Measurements from ENCODE around the gene EBP. TPM values are rescaled to one million over a fixed set of nuclear protein-coding genes. Genes with fewer than 3 reads are reported as not detected.

EBP gene
- total and polyA plus RNA-seq, 9 of the 15 experiments (the other 6 are each of a cell fraction or from before 2014, with no cell fraction given): 228 to 987 (median 274) TPM

- TF ChIP-seq RERE (CRISPR knock-in tag; IDR thresholded peaks at IDR 0.05; ENCODE audit: borderline replicate concordance) (no peak), FOXP1 (CRISPR knock-in tag; IDR thresholded peaks at IDR 0.05) (no peak), SRSF1 (IDR thresholded peaks at IDR 0.05; ENCODE audit: low read depth, low read length) (no peak), GATA2 (CRISPR knock-in tag; IDR thresholded peaks at IDR 0.05) (no peak), CXXC5 (CRISPR knock-in tag; IDR thresholded peaks at IDR 0.05) (peak; percentile 67; the same call in 1 of the 2 replicates), PRMT5 (CRISPR knock-in tag; IDR thresholded peaks at IDR 0.05) (no peak), SMARCA5 (IDR thresholded peaks at IDR 0.05) (peak; percentile 82; the same call in 1 of the 2 replicates), ZNF408 (CRISPR knock-in tag; IDR thresholded peaks at IDR 0.05; ENCODE audit: low read depth) (no peak), EGR1 (conservative IDR thresholded peaks at IDR 0.05) (peak; percentile 53), RBM25 (IDR thresholded peaks at IDR 0.05; ENCODE audit: low read depth, low read length, severe bottlenecking) (peak; percentile 31), FOXK2 (conservative IDR thresholded peaks at IDR 0.05 in 1 of 2, IDR thresholded peaks at IDR 0.05 in 1 of 2; ENCODE audit: low read depth in 2 of 2) (peak; percentile 87), CAMTA2 (CRISPR knock-in tag; conservative IDR thresholded peaks at IDR 0.05) (no peak), SIX5 (IDR thresholded peaks at IDR 0.05; ENCODE audit: borderline replicate concordance in 1 of 2, insufficient read depth in 1 of 2, low read depth in 1 of 2, low read length in 2 of 2) (no peak), SRF (CRISPR knock-in tag; IDR thresholded peaks at IDR 0.05) (no peak), AFF4 (CRISPR knock-in tag; IDR thresholded peaks at IDR 0.05) (no peak), ZNF232 (CRISPR knock-in tag; IDR thresholded peaks at IDR 0.05) (no peak), RNF2 (IDR thresholded peaks at IDR 0.05) (peak; percentile 23; the same call in 1 of the 2 replicates), LCOR (CRISPR knock-in tag; IDR thresholded peaks at IDR 0.05) (no peak), MTA3 (IDR thresholded peaks at IDR 0.05; ENCODE audit: borderline replicate concordance) (peak; percentile 79; the same call in 1 of the 2 replicates)
Measured at GRCh38 chrX:48539345-48540027, 17.9 kb downstream of the EBP start, which contains the start of gene TBC1D25 (continued).
